HUDEP-2 (cell line): ENCODE measurements around the gene NHLRC4.

Experiments
- DNase-seq, 76 experiments: peaks; one replicate each; lab custom pipeline; 2025; ENCODE audit not compliant: unreplicated experiment in 76 of 76; lab: John Stamatoyannopoulos, UW

NHLRC4 gene

GRCh38 chr16:566475-567372 is at the start of gene NHLRC4:
Gene NHLRC4, plus strand, starts transcription at chr16:567005. Its CDS starts 1,043 bp downstream, at chr16:568048.
- DNase-seq, result peak in 73 of 76 experiments; percentile 49 to 91 (median 79)

GRCh38 chr16:518858-519257 is 47.9 kb upstream of the NHLRC4 start:
- DNase-seq, result no peak

GRCh38 chr16:519425-519824 is 47.4 kb upstream of the NHLRC4 start:
- DNase-seq, result no peak

- no peak for DNase-seq
These were observed 46.7 kb upstream of the NHLRC4 start for GRCh38 chr16:519841-520687.

- DNase-seq, result no peak
These were observed 46.0 kb upstream of the NHLRC4 start for GRCh38 chr16:520847-521246.

- no peak for DNase-seq
These were observed 45.2 kb upstream of the NHLRC4 start for GRCh38 chr16:521381-522210.

- DNase-seq, result no peak
These were observed 44.3 kb upstream of the NHLRC4 start for GRCh38 chr16:522320-523096.

- DNase-seq, result no peak
These were observed 43.6 kb upstream of the NHLRC4 start for GRCh38 chr16:523097-523741.

- DNase-seq, result no peak
These were observed 42.3 kb upstream of the NHLRC4 start for GRCh38 chr16:524274-525040.

- DNase-seq, result no peak
These were observed 41.7 kb upstream of the NHLRC4 start for GRCh38 chr16:525123-525519.

- DNase-seq, result peak in 49 of 76 experiments; percentile 8 to 70 (median 33)
These were observed 41.2 kb upstream of the NHLRC4 start for GRCh38 chr16:525520-526180.

- peak in 61 of 76 experiments; percentile 7 to 74 (median 54) for DNase-seq
These were observed 40.4 kb upstream of the NHLRC4 start for GRCh38 chr16:526181-527014.

- DNase-seq, result peak in 70 of 76 experiments; percentile 13 to 90 (median 74)
These were observed 39.5 kb upstream of the NHLRC4 start, which contains the start of gene CAPN15 for GRCh38 chr16:527015-527903. Gene CAPN15, plus strand, starts transcription at chr16:527712. Its CDS starts 19,127 bp downstream, at chr16:546839.

- peak in 32 of 76 experiments; percentile 14 to 55 (median 31) for DNase-seq
These were observed 38.4 kb upstream of the NHLRC4 start for GRCh38 chr16:528111-529011.

- DNase-seq, result peak in 1 of 76 experiments; percentile 19
These were observed 37.7 kb upstream of the NHLRC4 start for GRCh38 chr16:529012-529575.
